GM18511 (cell line): Measurements from ENCODE around the gene NPNT.

Experiments used
- ATAC-seq: cut with Tn5 transposase; IDR thresholded peaks from one replicate; pipeline ENCODE4 v1.9.1; 2021; ENCODE audit warnings: mild to moderate bottlenecking, moderate library complexity; ENCODE audit not compliant: unreplicated experiment

The NPNT gene

DNA sequence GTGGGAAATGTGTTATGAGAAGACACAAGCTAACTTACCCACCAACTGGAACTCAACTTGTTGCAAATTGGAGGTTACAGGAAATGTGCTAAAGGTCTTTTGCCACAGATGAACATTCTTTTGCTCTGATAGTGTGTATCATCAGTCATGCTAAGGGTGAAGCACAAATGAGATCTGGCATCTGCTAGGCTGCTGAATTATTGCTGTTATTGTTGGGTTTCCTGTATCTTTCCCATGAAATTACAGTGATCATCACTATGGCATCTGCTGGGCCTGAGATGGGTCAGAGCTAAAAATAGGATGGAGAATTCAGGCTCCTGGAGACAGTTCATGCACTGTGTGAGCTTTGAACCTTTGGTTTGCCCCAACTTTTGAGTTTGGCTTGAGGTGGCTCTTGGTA lies 124.5 kb downstream of the NPNT start:
- ATAC-seq = no peak
